ENCODE data around the gene CHERP. TPM values are rescaled to one million over a fixed set of nuclear protein-coding genes. Genes with fewer than 3 reads are reported as not detected.

CHERP gene, protein sequence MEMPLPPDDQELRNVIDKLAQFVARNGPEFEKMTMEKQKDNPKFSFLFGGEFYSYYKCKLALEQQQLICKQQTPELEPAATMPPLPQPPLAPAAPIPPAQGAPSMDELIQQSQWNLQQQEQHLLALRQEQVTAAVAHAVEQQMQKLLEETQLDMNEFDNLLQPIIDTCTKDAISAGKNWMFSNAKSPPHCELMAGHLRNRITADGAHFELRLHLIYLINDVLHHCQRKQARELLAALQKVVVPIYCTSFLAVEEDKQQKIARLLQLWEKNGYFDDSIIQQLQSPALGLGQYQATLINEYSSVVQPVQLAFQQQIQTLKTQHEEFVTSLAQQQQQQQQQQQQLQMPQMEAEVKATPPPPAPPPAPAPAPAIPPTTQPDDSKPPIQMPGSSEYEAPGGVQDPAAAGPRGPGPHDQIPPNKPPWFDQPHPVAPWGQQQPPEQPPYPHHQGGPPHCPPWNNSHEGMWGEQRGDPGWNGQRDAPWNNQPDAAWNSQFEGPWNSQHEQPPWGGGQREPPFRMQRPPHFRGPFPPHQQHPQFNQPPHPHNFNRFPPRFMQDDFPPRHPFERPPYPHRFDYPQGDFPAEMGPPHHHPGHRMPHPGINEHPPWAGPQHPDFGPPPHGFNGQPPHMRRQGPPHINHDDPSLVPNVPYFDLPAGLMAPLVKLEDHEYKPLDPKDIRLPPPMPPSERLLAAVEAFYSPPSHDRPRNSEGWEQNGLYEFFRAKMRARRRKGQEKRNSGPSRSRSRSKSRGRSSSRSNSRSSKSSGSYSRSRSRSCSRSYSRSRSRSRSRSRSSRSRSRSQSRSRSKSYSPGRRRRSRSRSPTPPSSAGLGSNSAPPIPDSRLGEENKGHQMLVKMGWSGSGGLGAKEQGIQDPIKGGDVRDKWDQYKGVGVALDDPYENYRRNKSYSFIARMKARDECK
- total RNA-seq (2012; rRNA removed) (0.54 and 1.1 TPM in 2 replicates), polyA plus RNA-seq (2012; rRNA removed) (13.5 and 15.6 TPM in 2 replicates), Bru-seq, nascent RNA (percentile 79 among the genes with signal in this experiment), BruChase-seq, experiment 1, labeled RNA remaining after a 6-hour chase (percentile 88 among the genes with signal in this experiment), BruChase-seq, experiment 2, labeled RNA remaining after a 2-hour chase (percentile 94 among the genes with signal in this experiment)
- 9.4 and 12.9 TPM in 2 replicates for polyA plus RNA-seq (2012; cell fraction: cytosol; rRNA removed)
- 37.1 and 59.7 TPM in 2 replicates for polyA plus RNA-seq (2012; cell fraction: nucleus; rRNA removed; ENCODE audit: low replicate concordance)
- long read RNA-seq, full-length matches to known transcripts: 4 of 27 reads
- long read RNA-seq, partial matches to known transcripts: 10 of 27 reads
- long read RNA-seq, other reads (novel, unspliced or antisense): 13 of 27 reads

DNA sequence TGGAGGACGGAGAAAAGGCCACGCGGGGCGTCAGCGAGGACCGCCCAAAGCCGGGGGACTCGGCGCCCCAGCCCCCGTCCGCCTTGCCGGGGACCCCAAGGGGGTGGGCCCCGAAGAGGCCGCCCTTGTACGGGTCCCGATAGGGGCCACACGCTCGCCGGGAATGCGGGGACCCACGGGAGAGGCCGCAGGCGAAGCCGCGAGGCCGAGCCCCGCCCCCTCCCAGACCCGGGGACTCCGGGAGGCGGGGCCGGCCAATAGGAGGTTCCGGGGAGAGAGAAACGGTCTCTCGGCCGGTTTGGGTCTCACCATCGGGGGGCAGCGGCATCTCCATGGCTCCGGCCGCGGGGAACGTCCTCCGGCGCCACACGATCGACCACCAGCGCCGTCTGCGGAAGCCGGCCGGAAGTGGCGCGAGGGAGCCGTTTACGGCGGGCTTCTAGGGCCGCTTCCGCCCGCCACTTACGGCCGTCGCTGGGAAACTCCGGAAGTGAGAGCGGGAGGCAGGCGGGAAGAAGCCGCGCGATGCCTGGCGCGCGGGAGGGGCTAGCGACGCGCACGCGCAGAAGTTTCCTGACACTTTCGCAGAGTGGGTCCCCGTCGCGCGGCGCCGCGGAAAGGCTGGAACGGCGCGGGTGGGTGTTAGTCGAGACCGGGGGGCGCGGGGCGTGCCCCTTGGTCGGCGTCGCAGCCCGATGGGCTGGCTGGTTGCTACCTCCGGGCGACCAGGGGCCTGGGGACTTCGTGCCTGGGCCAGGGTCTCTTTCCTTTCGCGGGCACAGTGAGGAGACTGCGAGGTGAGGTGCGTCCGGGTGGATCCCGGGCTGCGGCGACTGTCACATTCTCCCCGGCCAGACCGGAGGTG, at the start of gene CHERP:
CHERP (minus strand) TSS at position 393 of the 865 bp plus-strand sequence; CDS start at position 334, 59 bp downstream.
- H4K8ac ChIP-seq (ENCODE audit: low read depth in 2 of 2, low read length in 2 of 2): peak within 1 kb of the TSS; percentile 73 to 77
- H3K4me1 ChIP-seq (ENCODE audit: control insufficient read depth, insufficient read depth, low read length): peaks cover 2% of the 10 kb centered on the region
- H4K91ac ChIP-seq (ENCODE audit: insufficient read depth, low read depth, low read length): peak within 1 kb of the TSS; percentile 71
- POLR2A ChIA-PET (ENCODE audit: unreplicated experiment): no interaction called here
- 0% methylated on average over 64 of the region's 108 CpGs; no CpG with 5 or more reads in 1 of the 2 experiments for WGBS, 2 experiments (ENCODE audit: extremely low coverage in 2 of 2, insufficient read length in 1 of 2)
- CTCF ChIA-PET: no interaction called here
- H2AFZ ChIP-seq (replicated peaks; ENCODE audit: low read length, poor library complexity): peak within 1 kb of the TSS; percentile 94
- in situ Hi-C loops (cut with MboI; ENCODE audit: low sequenced_read_pairs): no loop called here
- DNase-seq (peak; percentile 91), ATAC-seq (ENCODE audit: low read depth) (peak; percentile 91)
- TF ChIP-seq MXI1 (IDR thresholded peaks at IDR 0.05; ENCODE audit: borderline replicate concordance, low read depth, low read length): peak; percentile 51
- peak; percentile 68 for TF ChIP-seq POLR2A (IDR thresholded peaks at IDR 0.05; ENCODE audit: low read depth, low read length)
- TF ChIP-seq MAZ (IDR thresholded peaks at IDR 0.05; ENCODE audit: borderline replicate concordance, low read depth, low read length): peak; percentile 49; the same call in 1 of the 2 replicates
- TF ChIP-seq, protein P1, sequence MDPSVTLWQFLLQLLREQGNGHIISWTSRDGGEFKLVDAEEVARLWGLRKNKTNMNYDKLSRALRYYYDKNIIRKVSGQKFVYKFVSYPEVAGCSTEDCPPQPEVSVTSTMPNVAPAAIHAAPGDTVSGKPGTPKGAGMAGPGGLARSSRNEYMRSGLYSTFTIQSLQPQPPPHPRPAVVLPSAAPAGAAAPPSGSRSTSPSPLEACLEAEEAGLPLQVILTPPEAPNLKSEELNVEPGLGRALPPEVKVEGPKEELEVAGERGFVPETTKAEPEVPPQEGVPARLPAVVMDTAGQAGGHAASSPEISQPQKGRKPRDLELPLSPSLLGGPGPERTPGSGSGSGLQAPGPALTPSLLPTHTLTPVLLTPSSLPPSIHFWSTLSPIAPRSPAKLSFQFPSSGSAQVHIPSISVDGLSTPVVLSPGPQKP (IDR thresholded peaks at IDR 0.05; ENCODE audit: borderline replicate concordance, low read depth, low read length): peak; percentile 81; the same call in 1 of the 2 replicates
- TF ChIP-seq NFE2L2 (IDR thresholded peaks at IDR 0.05; ENCODE audit: low read depth, low read length): no peak
- H3K4me2 ChIP-seq (ENCODE audit: low read depth, low read length): peak within 1 kb of the TSS; percentile 90
- H4K5ac ChIP-seq (ENCODE audit: low read depth, low read length): peak within 1 kb of the TSS; percentile 31
- peaks cover 22% of the 10 kb centered on the region for H3K36me3 ChIP-seq (ENCODE audit: control insufficient read depth, insufficient read depth, low read length)
- peak within 1 kb of the TSS; percentile 96 for H2AK9ac ChIP-seq (replicated peaks; ENCODE audit: low read depth, low read length, poor library complexity)
- no peaks in the 10 kb centered on the region for H3K9me3 ChIP-seq (ENCODE audit: control insufficient read depth, insufficient read depth, low read length)
- peak within 1 kb of the TSS; percentile 60; the same call in 1 of the 2 replicates for H3K23ac ChIP-seq (ENCODE audit: low read depth, low read length)
- no peak within 1 kb of the TSS; the same call in 2 of the 3 replicates for H2BK15ac ChIP-seq (ENCODE audit: low read depth, low read length)
- H3K4me3 ChIP-seq (ENCODE audit: insufficient read depth, low read depth, low read length): peak within 1 kb of the TSS; percentile 86
- no peaks in the 10 kb centered on the region for H3K27me3 ChIP-seq (ENCODE audit: control insufficient read depth, insufficient read depth, low read length)
- no peak within 1 kb of the TSS for H2BK120ac ChIP-seq (ENCODE audit: low read depth, low read length)
- H3K27ac ChIP-seq (ENCODE audit: insufficient read depth, low read length): peak within 1 kb of the TSS; percentile 77
- H3K18ac ChIP-seq (ENCODE audit: low read depth, low read length): no peak within 1 kb of the TSS; the same call in 1 of the 2 replicates
- intact Hi-C loops (cut with micrococcal nuclease): loop anchor here (2.0 kb wide), 2 partner anchors 87 to 107 kb away; partner anchors contain the start of gene MED26
- peak within 1 kb of the TSS; percentile 78 for H3K14ac ChIP-seq (replicated peaks; ENCODE audit: low read depth, low read length)
- H3K56ac ChIP-seq (ENCODE audit: extremely low read depth, insufficient read depth, low read length): peak within 1 kb of the TSS; percentile 80
- H2BK20ac ChIP-seq (ENCODE audit: low read depth, low read length): no peak within 1 kb of the TSS
- H3K9ac ChIP-seq (ENCODE audit: low read depth, low read length): peak within 1 kb of the TSS; percentile 90
- H3K9me1 ChIP-seq (ENCODE audit: insufficient read depth, low read length): peaks cover 15% of the 10 kb centered on the region; the same call in 1 of the 2 replicates
- H3K4ac ChIP-seq (ENCODE audit: low read depth, low read length): peak within 1 kb of the TSS; percentile 75
- dilution Hi-C loops (cut with HindIII; ENCODE audit: low sequenced_read_pairs, unreplicated experiment): no loop called here
- peak within 1 kb of the TSS; percentile 42 for H2AK5ac ChIP-seq (ENCODE audit: low read depth, low read length)
- peaks cover 41% of the 10 kb centered on the region for H4K20me1 ChIP-seq (ENCODE audit: insufficient read depth, low read length)
- H3K79me1 ChIP-seq (ENCODE audit: low read depth in 1 of 2, low read length in 2 of 2): peaks cover 17 to 66% of the 10 kb centered on the region in 2 experiments
- peak within 1 kb of the TSS; percentile 65 for H2BK5ac ChIP-seq (ENCODE audit: low read depth, low read length, poor library complexity, severe bottlenecking)
- BruUV-seq (replicated peaks): no TSS peak
